K562 (cell line): Measurements from ENCODE around the gene MPND. TPM values are rescaled to one million over a fixed set of nuclear protein-coding genes. Genes with fewer than 3 reads are reported as not detected.

ENCODE experiments used
- ATAC-seq: fragments of 200-7000 bp; cut with Tn5 transposase; 3 replicates; pipeline ENCODE4 v1.9.1; 2020; ENCODE audit warnings: moderate library complexity
- BruUV-seq: library from RNA; stranded (reverse); fragments of 400-500 nt; replicated peaks from 2 replicates; lab custom pipeline; 2021; lab: Mats Ljungman, UMichigan
- CTCF ChIA-PET: fragments of 300-600 bp; formaldehyde crosslinking; extraction: SDS; loops from one replicate; lab custom pipeline; 2021; ENCODE audit warnings: low intra/inter-chr PET ratio; lab: Yijun Ruan, JAX
- POLR2A ChIA-PET: fragments of 300-600, 350-650 bp; sonication (Branson Sonifier 250); formaldehyde crosslinking; extraction: SDS; loops from one replicate; lab custom pipeline; 2021; ENCODE audit warnings: antibody characterized with exemption, inconsistent platforms; lab: Yijun Ruan, JAX
- DNase-seq, 4 experiments: peaks; one replicate each; pipeline versions ENCODE4 v3.0.0 to v3.0.0-alpha.2; 2011 to 2018; ENCODE audit warnings: low spot score in 3 of 4, mixed read lengths in 3 of 4; ENCODE audit errors: extremely low read depth in 1 of 4
- FAIRE-seq: peaks from 2 replicates; lab custom pipeline; 2011; peaks lifted over from hg19 to GRCh38; lab: Jason Lieb, UNC
- H2AFZ ChIP-seq: 2 replicates; pipeline ENCODE4 v1.6.0; 2011; ENCODE audit warnings: low read depth, low read length, control low read depth, inconsistent platforms
- H3K27ac ChIP-seq: fragments of 200-600 bp; 3 replicates; pipeline ENCODE4 v1.8.0; 2011; ENCODE audit warnings: low read depth, mild to moderate bottlenecking, control low read depth, inconsistent platforms, low read length, moderate library complexity, mixed read lengths; ENCODE audit errors: extremely low read depth
- H3K27me3 ChIP-seq, 2 experiments: fragments of 300-600 bp in 1 of 2; 2 replicates in 1 of 2; 3 replicates in 1 of 2; pipeline versions ENCODE4 v1.6.0 to v1.8.0; 2011; ENCODE audit warnings: inconsistent platforms in 2 of 2, low read length in 2 of 2, mild to moderate bottlenecking in 1 of 2, mixed read lengths in 1 of 2, moderate library complexity in 1 of 2; ENCODE audit not compliant: control insufficient read depth in 2 of 2, insufficient read depth in 2 of 2
- H3K36me3 ChIP-seq: fragments of 300-600 bp; 3 replicates; pipeline ENCODE4 v1.8.0; 2011; ENCODE audit warnings: mild to moderate bottlenecking, low read length, inconsistent platforms; ENCODE audit not compliant: control insufficient read depth, insufficient read depth
- H3K4me1 ChIP-seq, 2 experiments: fragments of 200-600 bp in 1 of 2; replicated peaks in 1 of 2; 2 replicates in 1 of 2; 3 replicates in 1 of 2; pipeline versions ENCODE4 v1.5.1 to v1.8.0; 2011; ENCODE audit warnings: inconsistent platforms in 2 of 2, low read length in 2 of 2, mild to moderate bottlenecking in 1 of 2, mixed read lengths in 1 of 2, moderate library complexity in 1 of 2; ENCODE audit not compliant: control insufficient read depth in 2 of 2, insufficient read depth in 2 of 2
- H3K4me2 ChIP-seq: 2 replicates; pipeline ENCODE4 v1.6.1; 2011; ENCODE audit warnings: low read length, control low read depth, inconsistent platforms, mixed read lengths; ENCODE audit not compliant: insufficient read depth
- H3K4me3 ChIP-seq: fragments of 200-600 bp; sonication (generic), shearing (Covaris generic); 2 replicates; pipeline ENCODE4 v1.5.1; 2016; ENCODE audit warnings: control low read depth, inconsistent platforms
- H3K79me2 ChIP-seq: fragments of 200-600 bp; 3 replicates; pipeline ENCODE4 v1.8.0; 2011; ENCODE audit warnings: low read length, inconsistent platforms; ENCODE audit not compliant: control insufficient read depth, insufficient read depth
- H3K9ac ChIP-seq, 2 experiments: 2 replicates each; pipeline versions ENCODE4 v1.6.0 to v1.6.1; 2011; ENCODE audit warnings: low read depth in 2 of 2, low read length in 2 of 2, control low read depth in 1 of 2, inconsistent platforms in 1 of 2, mild to moderate bottlenecking in 1 of 2, mixed read lengths in 1 of 2; ENCODE audit not compliant: insufficient read depth in 1 of 2
- H3K9me1 ChIP-seq: one replicate; pipeline ENCODE4 v1.6.0; 2011; ENCODE audit warnings: inconsistent platforms, mild to moderate bottlenecking, low read length, moderate library complexity; ENCODE audit not compliant: control insufficient read depth, insufficient read depth
- H3K9me3 ChIP-seq: replicated peaks from 2 replicates; pipeline ENCODE4 v1.5.1; 2011; ENCODE audit warnings: low read depth, low read length, inconsistent platforms; ENCODE audit not compliant: control insufficient read depth, insufficient read depth
- H4K20me1 ChIP-seq: replicated peaks from 2 replicates; pipeline ENCODE4 v1.6.1; 2011; ENCODE audit warnings: low read length, inconsistent platforms, mixed read lengths; ENCODE audit not compliant: control insufficient read depth, insufficient read depth
- EGR1 ChIP-seq: fragments of 450-650 bp; conservative IDR thresholded peaks from 2 replicates; pipeline ENCODE4 v1.6.1; 2017; ENCODE audit warnings: mild to moderate bottlenecking
- ELF4 ChIP-seq: fragments of 450-650 bp; formaldehyde crosslinking; IDR thresholded peaks from 2 replicates; pipeline ENCODE4 v1.4.0; 2022; ENCODE audit warnings: missing genetic modification characterization
- NR2C1 ChIP-seq, 2 experiments: fragments of 450-650 bp; IDR thresholded peaks; 2 replicates each; pipeline ENCODE4 v1.6.1; 2017; ENCODE audit warnings: mild to moderate bottlenecking in 2 of 2, antibody characterized with exemption in 1 of 2, inconsistent platforms in 1 of 2, missing compliant biosample characterization in 1 of 2, missing genetic modification characterization in 1 of 2
- POLR2AphosphoS5 ChIP-seq: IDR thresholded peaks from 2 replicates; pipeline ENCODE4 v1.6.1; 2011; ENCODE audit warnings: mild to moderate bottlenecking, low read depth, low read length, moderate library complexity; ENCODE audit not compliant: control insufficient read depth, insufficient read depth
- RAD51 ChIP-seq: fragments of 450-650 bp; IDR thresholded peaks from 2 replicates; pipeline ENCODE4 v1.7.1; 2016; ENCODE audit warnings: low read depth, mild to moderate bottlenecking, borderline replicate concordance
- SMAD1 ChIP-seq: fragments of 150-350 bp; IDR thresholded peaks from 2 replicates; pipeline ENCODE4 v1.6.1; 2014; ENCODE audit warnings: low read length, low read depth; ENCODE audit not compliant: partially characterized antibody
- TAF7 ChIP-seq: fragments of 450-650 bp; IDR thresholded peaks from 2 replicates; pipeline ENCODE4 v1.6.1; 2016; ENCODE audit warnings: missing genetic modification characterization, missing compliant biosample characterization
- TOE1 ChIP-seq, 2 experiments: fragments of 450-650 bp in 1 of 2; sonication (generic) in 1 of 2; formaldehyde crosslinking in 1 of 2; IDR thresholded peaks; 2 replicates each; pipeline versions ENCODE4 v1.7.1 to v1.8.0; 2016 to 2022; ENCODE audit warnings: borderline replicate concordance in 2 of 2, mild to moderate bottlenecking in 2 of 2, antibody characterized with exemption in 1 of 2, inconsistent platforms in 1 of 2, low read depth in 1 of 2, missing genetic modification reagents in 1 of 2, moderate library complexity in 1 of 2
- ZFX ChIP-seq: sonication (generic); formaldehyde crosslinking; IDR thresholded peaks from 2 replicates; pipeline ENCODE4 v1.8.0; 2022; ENCODE audit warnings: mild to moderate bottlenecking, missing genetic modification reagents, moderate library complexity
- ZNF124 ChIP-seq: sonication (generic); formaldehyde crosslinking; IDR thresholded peaks from 2 replicates; pipeline ENCODE4 v1.8.1; 2022; ENCODE audit warnings: missing genetic modification reagents
- ZNF253 ChIP-seq: fragments of 250-450 bp; sonication (Bioruptor Pico); conservative IDR thresholded peaks from 2 replicates; pipeline ENCODE4 v1.6.1; 2021; ENCODE audit warnings: mild to moderate bottlenecking
- ZNF76 ChIP-seq: fragments of 250-450 bp; sonication (Bioruptor Pico); IDR thresholded peaks from 2 replicates; pipeline ENCODE4 v1.4.0; 2020; ENCODE audit warnings: mild to moderate bottlenecking, moderate library complexity, borderline replicate concordance
- WGBS: fragments of 100-300 bp; shearing (Covaris generic); methylation state at CpG from one replicate; pipeline ENCODE4 v1.1.6; 2016; ENCODE audit warnings: low coverage, mixed read lengths; ENCODE audit not compliant: insufficient coverage; ENCODE audit errors: missing lambda C conversion rate; 5-methylcytosine and 5-hydroxymethylcytosine counted together
- in situ Hi-C: fragments of 300-500 bp; cut with MboI; formaldehyde crosslinking; loops from 4 replicates; pipeline ENCODE4 v1.15.0; 2018; ENCODE audit warnings: inconsistent platforms, mixed read lengths
- intact Hi-C: fragments of 100-400 bp; cut with micrococcal nuclease; formaldehyde crosslinking; loops from 2 replicates; pipeline ENCODE4 v1.14.2; 2022
- polyA plus RNA-seq, 8 experiments: library from polyadenylated mRNA; depleted of rRNA in 4 of 8; stranded (reverse) in 5 of 8; unstranded in 3 of 8; fragments of >200 nt; fragmentation: Nextera tagmentation in 2 of 8; fragmentation: Illumina TruSeq in 1 of 8; extraction: Ambion mirVana in 2 of 8; extraction: Trizol in 1 of 8; gene quantifications; 2 replicates each; pipeline versions ENCODE4 v1.2.1 to v1.2.3, GENCODE V29; 2011 to 2014; ENCODE audit warnings: inconsistent platforms in 1 of 8, missing spikeins in 1 of 8
- total RNA-seq, 7 experiments: library from RNA; depleted of rRNA in 6 of 7; stranded (reverse); fragments of >200 nt in 6 of 7; fragmentation: Illumina TruSeq in 2 of 7; extraction: Trizol in 2 of 7; gene quantifications; 2 replicates each; pipeline versions ENCODE4 v1.2.1 to v1.2.3, GENCODE V29; 2011 to 2021; ENCODE audit warnings: low replicate concordance in 1 of 7
- TF ChIP-seq, protein P1 (sequence below): sonication (generic); IDR thresholded peaks from 2 replicates; pipeline ENCODE4 v1.6.1; 2016
- TF ChIP-seq, protein P2 (sequence below): fragments of 450-650 bp; IDR thresholded peaks from 2 replicates; pipeline ENCODE4 v1.6.1; 2017; ENCODE audit warnings: antibody characterized with exemption, mild to moderate bottlenecking

MPND gene
- total and polyA plus RNA-seq, 9 of the 15 experiments (the other 6 are each of a cell fraction or from before 2014, with no cell fraction given): 0.25 to 14.0 (median 3.9) TPM

- TF ChIP-seq, protein P1, sequence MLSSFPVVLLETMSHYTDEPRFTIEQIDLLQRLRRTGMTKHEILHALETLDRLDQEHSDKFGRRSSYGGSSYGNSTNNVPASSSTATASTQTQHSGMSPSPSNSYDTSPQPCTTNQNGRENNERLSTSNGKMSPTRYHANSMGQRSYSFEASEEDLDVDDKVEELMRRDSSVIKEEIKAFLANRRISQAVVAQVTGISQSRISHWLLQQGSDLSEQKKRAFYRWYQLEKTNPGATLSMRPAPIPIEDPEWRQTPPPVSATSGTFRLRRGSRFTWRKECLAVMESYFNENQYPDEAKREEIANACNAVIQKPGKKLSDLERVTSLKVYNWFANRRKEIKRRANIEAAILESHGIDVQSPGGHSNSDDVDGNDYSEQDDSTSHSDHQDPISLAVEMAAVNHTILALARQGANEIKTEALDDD: no peak
These were observed 2.6 kb downstream of the MPND start (continued) for GRCh38 chr19:4346020-4346383.

DNA sequence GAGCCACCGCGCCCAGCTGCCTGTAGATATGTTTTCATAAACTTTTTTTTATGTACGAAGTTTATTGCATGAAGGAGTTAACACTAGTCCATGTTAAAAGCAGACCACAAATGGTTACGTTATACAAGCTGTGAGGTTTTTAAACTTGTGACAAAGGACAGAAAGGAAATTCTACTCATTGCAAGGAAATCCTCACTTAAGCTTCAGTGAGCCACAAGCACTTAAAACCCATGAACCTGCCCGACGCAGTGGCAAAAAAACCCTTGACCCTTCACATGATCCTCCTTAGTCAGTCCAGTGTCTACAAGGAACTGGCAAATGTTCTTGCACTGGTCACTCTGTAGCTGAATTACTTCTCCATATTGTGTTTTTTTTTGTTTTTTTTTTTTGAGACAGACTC, 4.2 kb downstream of the MPND start:
- no TSS peak for BruUV-seq
- intact Hi-C loops (no loop called here), in situ Hi-C loops (loop anchor here (10.0 kb wide), 1 partner anchor 73 kb away; the partner anchor contains the start of gene SHD)
- no peak overlapping the region for H3K4me3 ChIP-seq
- H3K79me2 ChIP-seq: peaks cover 7% of the 10 kb centered on the region
- no peaks in the 10 kb centered on the region for H3K27me3 ChIP-seq
- no peak overlapping the region for H3K4me2 ChIP-seq
- H3K9ac ChIP-seq: no peak overlapping the region
- no peaks in the 10 kb centered on the region for H3K9me1 ChIP-seq
- ChIA-PET POLR2A (interaction anchor here (0.7 to 0.9 kb wide), 2 partner anchors 14 to 22 kb away, joined by 3 to 6 read pairs; no protein-coding TSS in a partner anchor), CTCF (no interaction called here)
- no peak overlapping the region for H2AFZ ChIP-seq
- H3K9me3 ChIP-seq: no peaks in the 10 kb centered on the region
- DNase-seq (no peak), ATAC-seq (no peak), FAIRE-seq (peak; percentile 11)
- WGBS: 80% methylated on average over 6 of the region's 6 CpGs
- H4K20me1 ChIP-seq: no peaks in the 10 kb centered on the region
- peaks cover 15% of the 10 kb centered on the region; the same call in 2 of the 3 replicates for H3K36me3 ChIP-seq
- no peak overlapping the region for H3K27ac ChIP-seq
- peaks cover 4 to 28% of the 10 kb centered on the region in 2 experiments; a peak in 4 of 5 replicates for H3K4me1 ChIP-seq
- TF ChIP-seq TOE1 (IDR thresholded peaks at IDR 0.05; ENCODE audit: borderline replicate concordance): no peak
- no peak for TF ChIP-seq TOE1 (CRISPR knock-in tag; IDR thresholded peaks at IDR 0.05; ENCODE audit: borderline replicate concordance, low read depth)
- TF ChIP-seq, protein P2, sequence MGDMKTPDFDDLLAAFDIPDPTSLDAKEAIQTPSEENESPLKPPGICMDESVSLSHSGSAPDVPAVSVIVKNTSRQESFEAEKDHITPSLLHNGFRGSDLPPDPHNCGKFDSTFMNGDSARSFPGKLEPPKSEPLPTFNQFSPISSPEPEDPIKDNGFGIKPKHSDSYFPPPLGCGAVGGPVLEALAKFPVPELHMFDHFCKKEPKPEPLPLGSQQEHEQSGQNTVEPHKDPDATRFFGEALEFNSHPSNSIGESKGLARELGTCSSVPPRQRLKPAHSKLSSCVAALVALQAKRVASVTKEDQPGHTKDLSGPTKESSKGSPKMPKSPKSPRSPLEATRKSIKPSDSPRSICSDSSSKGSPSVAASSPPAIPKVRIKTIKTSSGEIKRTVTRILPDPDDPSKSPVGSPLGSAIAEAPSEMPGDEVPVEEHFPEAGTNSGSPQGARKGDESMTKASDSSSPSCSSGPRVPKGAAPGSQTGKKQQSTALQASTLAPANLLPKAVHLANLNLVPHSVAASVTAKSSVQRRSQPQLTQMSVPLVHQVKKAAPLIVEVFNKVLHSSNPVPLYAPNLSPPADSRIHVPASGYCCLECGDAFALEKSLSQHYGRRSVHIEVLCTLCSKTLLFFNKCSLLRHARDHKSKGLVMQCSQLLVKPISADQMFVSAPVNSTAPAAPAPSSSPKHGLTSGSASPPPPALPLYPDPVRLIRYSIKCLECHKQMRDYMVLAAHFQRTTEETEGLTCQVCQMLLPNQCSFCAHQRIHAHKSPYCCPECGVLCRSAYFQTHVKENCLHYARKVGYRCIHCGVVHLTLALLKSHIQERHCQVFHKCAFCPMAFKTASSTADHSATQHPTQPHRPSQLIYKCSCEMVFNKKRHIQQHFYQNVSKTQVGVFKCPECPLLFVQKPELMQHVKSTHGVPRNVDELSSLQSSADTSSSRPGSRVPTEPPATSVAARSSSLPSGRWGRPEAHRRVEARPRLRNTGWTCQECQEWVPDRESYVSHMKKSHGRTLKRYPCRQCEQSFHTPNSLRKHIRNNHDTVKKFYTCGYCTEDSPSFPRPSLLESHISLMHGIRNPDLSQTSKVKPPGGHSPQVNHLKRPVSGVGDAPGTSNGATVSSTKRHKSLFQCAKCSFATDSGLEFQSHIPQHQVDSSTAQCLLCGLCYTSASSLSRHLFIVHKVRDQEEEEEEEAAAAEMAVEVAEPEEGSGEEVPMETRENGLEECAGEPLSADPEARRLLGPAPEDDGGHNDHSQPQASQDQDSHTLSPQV: no peak
- TF ChIP-seq ELF4 (CRISPR knock-in tag): no peak
- no peak for TF ChIP-seq ZNF124 (CRISPR knock-in tag)
- no peak for TF ChIP-seq TAF7 (tag)
- no peak for TF ChIP-seq NR2C1 (IDR thresholded peaks at IDR 0.05)
- TF ChIP-seq NR2C1 (tag; IDR thresholded peaks at IDR 0.05): no peak
- no peak for TF ChIP-seq RAD51
- no peak for TF ChIP-seq SMAD1
- no peak for TF ChIP-seq ZNF76
- no peak for TF ChIP-seq EGR1
- TF ChIP-seq ZFX (CRISPR knock-in tag): no peak
- TF ChIP-seq ZNF253 (CRISPR knock-in tag): no peak
- TF ChIP-seq POLR2AphosphoS5: no peak
